K562 (cell line): Measurements from ENCODE around the gene TMEM86B. TPM values are rescaled to one million over a fixed set of nuclear protein-coding genes. Genes with fewer than 3 reads are reported as not detected.

Experiments
- BRCA1 ChIP-seq, 2 experiments: fragments of 450-650 bp in 1 of 2; sonication (generic) in 1 of 2; formaldehyde crosslinking in 1 of 2; IDR thresholded peaks; 2 replicates each; pipeline versions ENCODE4 v1.5.0 to v1.6.1; 2017 to 2020; ENCODE audit warnings: mild to moderate bottlenecking in 1 of 2, missing genetic modification reagents in 1 of 2
- CBFA2T2 ChIP-seq: fragments of 450-650 bp; conservative IDR thresholded peaks from 2 replicates; pipeline ENCODE4 v1.6.1; 2017; ENCODE audit warnings: mild to moderate bottlenecking
- CEBPZ ChIP-seq: fragments of 150-350 bp; IDR thresholded peaks from 2 replicates; pipeline ENCODE4 v1.6.1; 2014; ENCODE audit warnings: low read depth, mild to moderate bottlenecking, low read length, borderline replicate concordance
- ETV1 ChIP-seq: fragments of 450-650 bp; conservative IDR thresholded peaks from 2 replicates; pipeline ENCODE4 v1.6.1; 2016; ENCODE audit warnings: missing genetic modification characterization, control low read depth, low read depth, missing compliant biosample characterization
- GTF2F1 ChIP-seq: IDR thresholded peaks from 2 replicates; pipeline ENCODE4 v1.6.1; 2011; ENCODE audit warnings: low read depth, low read length, improper control_type of control experiment
- LCOR ChIP-seq: sonication (generic); formaldehyde crosslinking; IDR thresholded peaks from 2 replicates; pipeline ENCODE4 v1.8.0; 2022; ENCODE audit warnings: mild to moderate bottlenecking, missing genetic modification reagents
- MAX ChIP-seq: sonication (generic); formaldehyde crosslinking; IDR thresholded peaks from 2 replicates; pipeline ENCODE4 v1.9.0; 2022; ENCODE audit warnings: mild to moderate bottlenecking, missing genetic modification reagents
- NCOA2 ChIP-seq, 2 experiments: fragments of 450-650 bp; IDR thresholded peaks; 2 replicates each; pipeline ENCODE4 v1.6.1; 2018; ENCODE audit warnings: mild to moderate bottlenecking in 2 of 2, moderate library complexity in 1 of 2; ENCODE audit not compliant: partially characterized antibody in 2 of 2
- RREB1 ChIP-seq: fragments of 250-450 bp; sonication (Bioruptor Pico); IDR thresholded peaks from 2 replicates; pipeline ENCODE4 v1.4.0; 2020
- ZNF436 ChIP-seq: fragments of 250-450, 450-650 bp; sonication (Bioruptor Pico); formaldehyde crosslinking; IDR thresholded peaks from 2 replicates; pipeline ENCODE4 v1.7.0; 2020; ENCODE audit warnings: mild to moderate bottlenecking
- polyA plus RNA-seq, 8 experiments: library from polyadenylated mRNA; depleted of rRNA in 4 of 8; stranded (reverse) in 5 of 8; unstranded in 3 of 8; fragments of >200 nt; fragmentation: Nextera tagmentation in 2 of 8; fragmentation: Illumina TruSeq in 1 of 8; extraction: Ambion mirVana in 2 of 8; extraction: Trizol in 1 of 8; gene quantifications; 2 replicates each; pipeline versions ENCODE4 v1.2.1 to v1.2.3, GENCODE V29; 2011 to 2014; ENCODE audit warnings: inconsistent platforms in 1 of 8, missing spikeins in 1 of 8
- total RNA-seq, 7 experiments: library from RNA; depleted of rRNA in 6 of 7; stranded (reverse); fragments of >200 nt in 6 of 7; fragmentation: Illumina TruSeq in 2 of 7; extraction: Trizol in 2 of 7; gene quantifications; 2 replicates each; pipeline versions ENCODE4 v1.2.1 to v1.2.3, GENCODE V29; 2011 to 2021; ENCODE audit warnings: low replicate concordance in 1 of 7
- TF ChIP-seq, protein P1 (sequence below): fragments of 250-450 bp; sonication (Bioruptor Pico); IDR thresholded peaks from 2 replicates; pipeline ENCODE4 v1.4.0; 2020; ENCODE audit warnings: mild to moderate bottlenecking, moderate library complexity, borderline replicate concordance

Gene TMEM86B
- total and polyA plus RNA-seq, 9 of the 15 experiments (the other 6 are each of a cell fraction or from before 2014, with no cell fraction given): 0.28 to 7.9 (median 2.1) TPM

DNA sequence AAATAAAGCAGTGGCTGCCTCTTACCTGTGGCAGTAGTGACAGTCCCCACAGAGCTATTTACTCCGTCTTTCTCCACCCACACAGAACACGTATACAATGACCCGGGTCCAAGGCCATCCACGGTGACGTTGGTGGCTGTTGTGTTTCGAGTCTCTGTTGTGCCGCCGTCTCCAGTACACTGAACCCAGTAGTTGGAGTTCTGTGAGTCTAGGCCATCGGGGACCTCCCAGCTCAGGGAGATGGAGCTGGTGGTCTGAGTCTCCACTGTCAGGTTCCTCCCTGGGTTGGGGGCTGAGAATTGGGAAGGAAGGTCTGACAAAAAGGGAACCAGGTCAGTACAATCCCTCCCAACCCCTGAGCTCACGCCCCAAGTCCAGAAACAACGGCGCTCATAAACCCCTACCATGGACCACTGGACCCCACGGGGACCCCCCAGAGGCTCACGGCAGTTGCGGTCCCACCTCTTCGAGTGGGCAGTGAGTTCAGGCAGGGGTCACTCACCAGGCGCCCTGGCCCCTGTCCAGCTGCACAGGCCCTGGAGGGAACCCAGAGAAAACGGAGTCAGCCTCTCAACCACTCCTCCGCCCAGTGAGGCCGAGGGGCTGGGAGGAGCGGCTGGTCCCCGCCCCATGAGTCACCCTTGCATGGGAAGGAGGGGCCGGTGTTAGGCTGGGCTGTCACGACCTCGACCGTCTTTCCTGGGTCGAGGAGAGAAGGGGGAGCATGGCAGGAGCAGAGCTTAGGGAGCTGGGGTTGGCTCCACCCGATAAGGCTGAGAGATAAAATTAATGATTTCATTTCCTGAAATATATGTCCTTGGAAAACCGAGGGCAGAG lies 21.7 kb downstream of the TMEM86B start (continued):
- no peak for TF ChIP-seq CEBPZ
- TF ChIP-seq CBFA2T2: 0 out of 2 replicates have a peak, but pooled peaks have one; percentile 23
- TF ChIP-seq LCOR: no peak; the same call in 1 of the 2 replicates
- no peak for TF ChIP-seq MAX (CRISPR knock-in tag)
- TF ChIP-seq ZNF436 (CRISPR knock-in tag): no peak
- 0 out of 2 replicates have a peak, but pooled peaks have one; percentile 34 for TF ChIP-seq ETV1
- TF ChIP-seq BRCA1 (IDR thresholded peaks at IDR 0.05): no peak
- 0 out of 2 replicates have a peak, but pooled peaks have one; percentile 22 for TF ChIP-seq BRCA1 (CRISPR knock-in tag; IDR thresholded peaks at IDR 0.05)
- no peak for TF ChIP-seq NCOA2 (IDR thresholded peaks at IDR 0.05; ENCODE audit: partially characterized antibody in 2 of 2)
- TF ChIP-seq RREB1 (CRISPR knock-in tag): no peak
- 0 out of 2 replicates have a peak, but pooled peaks have one; percentile 63 for TF ChIP-seq GTF2F1
- TF ChIP-seq, protein P1, sequence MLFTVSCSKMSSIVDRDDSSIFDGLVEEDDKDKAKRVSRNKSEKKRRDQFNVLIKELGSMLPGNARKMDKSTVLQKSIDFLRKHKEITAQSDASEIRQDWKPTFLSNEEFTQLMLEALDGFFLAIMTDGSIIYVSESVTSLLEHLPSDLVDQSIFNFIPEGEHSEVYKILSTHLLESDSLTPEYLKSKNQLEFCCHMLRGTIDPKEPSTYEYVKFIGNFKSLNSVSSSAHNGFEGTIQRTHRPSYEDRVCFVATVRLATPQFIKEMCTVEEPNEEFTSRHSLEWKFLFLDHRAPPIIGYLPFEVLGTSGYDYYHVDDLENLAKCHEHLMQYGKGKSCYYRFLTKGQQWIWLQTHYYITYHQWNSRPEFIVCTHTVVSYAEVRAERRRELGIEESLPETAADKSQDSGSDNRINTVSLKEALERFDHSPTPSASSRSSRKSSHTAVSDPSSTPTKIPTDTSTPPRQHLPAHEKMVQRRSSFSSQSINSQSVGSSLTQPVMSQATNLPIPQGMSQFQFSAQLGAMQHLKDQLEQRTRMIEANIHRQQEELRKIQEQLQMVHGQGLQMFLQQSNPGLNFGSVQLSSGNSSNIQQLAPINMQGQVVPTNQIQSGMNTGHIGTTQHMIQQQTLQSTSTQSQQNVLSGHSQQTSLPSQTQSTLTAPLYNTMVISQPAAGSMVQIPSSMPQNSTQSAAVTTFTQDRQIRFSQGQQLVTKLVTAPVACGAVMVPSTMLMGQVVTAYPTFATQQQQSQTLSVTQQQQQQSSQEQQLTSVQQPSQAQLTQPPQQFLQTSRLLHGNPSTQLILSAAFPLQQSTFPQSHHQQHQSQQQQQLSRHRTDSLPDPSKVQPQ (CRISPR knock-in tag): no peak
